Ishikawa (cell line): ENCODE measurements around the gene GTF2H2C.
A peak's percentile ranks its signal among the peaks of the same experiment; 100 is the strongest.

Experiments
- CEBPB ChIP-seq: IDR thresholded peaks from 2 replicates; pipeline ENCODE4 v1.6.1; 2012
- CREB1 ChIP-seq: IDR thresholded peaks from 2 replicates; pipeline ENCODE4 v1.6.1; 2012; ENCODE audit warnings: low read depth
- EGR1 ChIP-seq: IDR thresholded peaks from 2 replicates; pipeline ENCODE4 v1.6.1; 2012
- EP300 ChIP-seq: IDR thresholded peaks from 2 replicates; pipeline ENCODE4 v1.6.1; 2012; ENCODE audit warnings: borderline replicate concordance
- FOXM1 ChIP-seq: IDR thresholded peaks from 2 replicates; pipeline ENCODE4 v1.6.1; 2012; ENCODE audit warnings: low read depth, borderline replicate concordance
- MAX ChIP-seq: IDR thresholded peaks from 2 replicates; pipeline ENCODE4 v1.6.1; 2012
- NFIC ChIP-seq: IDR thresholded peaks from 2 replicates; pipeline ENCODE4 v1.6.1; 2012
- RAD21 ChIP-seq: IDR thresholded peaks from 2 replicates; pipeline ENCODE4 v1.6.1; 2012; ENCODE audit warnings: low read depth
- REST ChIP-seq: IDR thresholded peaks from 2 replicates; pipeline ENCODE4 v1.6.1; 2012; ENCODE audit warnings: low read depth, mild to moderate bottlenecking
- TAF1 ChIP-seq: IDR thresholded peaks from 2 replicates; pipeline ENCODE4 v1.6.1; 2012; ENCODE audit warnings: low read depth, mild to moderate bottlenecking
- TCF12 ChIP-seq: IDR thresholded peaks from 2 replicates; pipeline ENCODE4 v1.6.1; 2012; ENCODE audit warnings: low read depth
- TEAD4 ChIP-seq: IDR thresholded peaks from 2 replicates; pipeline ENCODE4 v1.6.1; 2012
- USF1 ChIP-seq: IDR thresholded peaks from 2 replicates; pipeline ENCODE4 v1.6.1; 2012
- YY1 ChIP-seq: IDR thresholded peaks from 2 replicates; pipeline ENCODE4 v1.6.1; 2012; ENCODE audit warnings: low read depth
- ZBTB7A ChIP-seq: IDR thresholded peaks from 2 replicates; pipeline ENCODE4 v1.6.1; 2012; ENCODE audit warnings: low read depth

The GTF2H2C gene

GRCh38 chr5:69559908-69560330 lies at the start of gene GTF2H2C:
Gene GTF2H2C, plus strand, starts transcription at chr5:69560191. Its CDS starts 4,942 bp downstream, at chr5:69565133.
- peak; percentile 45 for TF ChIP-seq TEAD4
- TF ChIP-seq MAX = peak; percentile 69
- peak; percentile 77 for TF ChIP-seq TAF1
- peak; percentile 39; the same call in 1 of the 2 replicates for TF ChIP-seq TCF12
- 0 out of 2 replicates have a peak, but pooled peaks have one; percentile 14 for TF ChIP-seq EP300
- 0 out of 2 replicates have a peak, but pooled peaks have one; percentile 10 for TF ChIP-seq USF1
- peak; percentile 46; the same call in 1 of the 2 replicates for TF ChIP-seq RAD21
- TF ChIP-seq YY1 = peak; percentile 67

GRCh38 chr5:69510694-69511093 lies 49.3 kb upstream of the GTF2H2C start:
- TF ChIP-seq USF1 (no peak), ZBTB7A (no peak), CREB1 (no peak), EGR1 (no peak), FOXM1 (no peak), CEBPB (no peak), NFIC (no peak), TEAD4 (no peak), TAF1 (no peak), RAD21 (no peak), YY1 (no peak), MAX (no peak), REST (no peak), TCF12 (no peak), EP300 (no peak)

- TF ChIP-seq CEBPB = no peak
- no peak for TF ChIP-seq NFIC
- no peak for TF ChIP-seq ZBTB7A
- no peak for TF ChIP-seq TEAD4
- no peak for TF ChIP-seq MAX
- no peak for TF ChIP-seq TCF12
- no peak for TF ChIP-seq EP300
- TF ChIP-seq EGR1 = no peak
- TF ChIP-seq TAF1 = no peak
- TF ChIP-seq USF1 = no peak
- no peak for TF ChIP-seq REST
- TF ChIP-seq FOXM1 = no peak
- TF ChIP-seq YY1 = no peak
- no peak for TF ChIP-seq CREB1
- no peak for TF ChIP-seq RAD21
Measured at GRCh38 chr5:69512740-69513260, 47.2 kb upstream of the GTF2H2C start.

GRCh38 chr5:69516769-69517168 lies 43.2 kb upstream of the GTF2H2C start:
- TF ChIP-seq RAD21 (no peak), EP300 (no peak), USF1 (no peak), FOXM1 (no peak), YY1 (no peak), NFIC (no peak), TEAD4 (no peak), CEBPB (no peak), TAF1 (no peak), ZBTB7A (no peak), MAX (no peak), CREB1 (no peak), REST (no peak)
